ENCODE results near the gene LRP11. TPM values are rescaled to one million over a fixed set of nuclear protein-coding genes. Genes with fewer than 3 reads are reported as not detected.
A peak's percentile ranks its signal among the peaks of the same experiment; 100 is the strongest.
"Not testable (repeated sequence)": the region's sequence is repeated elsewhere in the genome, so short reads cannot be mapped to it uniquely, and the experiment has no call there.

The LRP11 gene
- total RNA-seq, 1 donor from 2014 or later: 59.6 TPM

DNA sequence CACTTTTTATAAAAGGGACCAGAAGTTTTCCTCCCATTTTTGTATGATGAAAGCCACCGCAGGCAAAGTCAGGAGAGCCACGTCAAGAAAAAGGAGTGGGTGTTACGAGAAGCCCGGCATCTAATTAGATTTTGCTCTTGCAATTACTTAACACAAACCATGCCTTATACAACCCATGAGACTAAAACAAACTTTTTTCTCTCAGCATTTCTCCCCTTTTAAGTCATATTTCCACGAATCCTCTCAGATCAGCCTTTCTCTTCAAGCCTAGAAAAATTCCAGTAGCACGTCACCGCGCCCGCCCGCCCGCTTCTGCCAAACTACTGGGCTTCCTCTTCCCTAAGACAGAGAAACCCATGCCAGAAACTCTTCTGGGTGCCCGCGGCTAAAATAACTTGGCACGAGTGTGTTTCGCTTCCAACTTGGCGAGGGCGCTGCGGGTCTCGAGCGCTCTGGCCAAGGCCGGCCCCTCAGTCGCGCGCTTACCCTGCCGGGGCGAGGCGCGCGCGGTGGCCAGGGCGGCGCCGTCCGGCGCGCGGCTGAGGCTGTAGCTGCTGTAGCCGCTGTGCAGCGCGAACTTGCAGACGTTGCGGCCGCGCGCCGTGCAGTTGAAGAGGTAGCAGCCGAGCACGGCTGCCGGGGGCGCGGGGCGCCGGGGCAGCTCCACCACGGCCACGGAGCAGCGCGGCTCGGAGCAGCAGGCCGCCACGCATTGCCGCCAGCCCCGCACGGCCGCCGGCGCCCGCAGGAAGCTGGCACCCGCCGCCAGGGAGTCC lies 1.0 kb downstream of the LRP11 start:
- H3K9me3 Mint-ChIP-seq (ENCODE audit: unreplicated experiment): no peaks in the 10 kb centered on the region
- peak overlapping the region; percentile 90 for H3K4me3 Mint-ChIP-seq (ENCODE audit: unreplicated experiment)
- DNase-seq (ENCODE audit: extremely low spot score, unreplicated experiment): peak; percentile 95
- peak overlapping the region; percentile 99 for H3K27ac Mint-ChIP-seq (ENCODE audit: unreplicated experiment)
- H3K4me1 Mint-ChIP-seq (ENCODE audit: unreplicated experiment): peaks cover 55% of the 10 kb centered on the region
- peaks cover 2% of the 10 kb centered on the region for H3K36me3 Mint-ChIP-seq (ENCODE audit: unreplicated experiment)
- TF ChIP-seq CTCF (IDR thresholded peaks at IDR 0.05): peak; percentile 5
- H3K27me3 Mint-ChIP-seq (ENCODE audit: unreplicated experiment): no peaks in the 10 kb centered on the region

- H3K27ac Mint-ChIP-seq (ENCODE audit: unreplicated experiment): peak overlapping the region; percentile 99
- not testable (repeated sequence) for H3K9me3 Mint-ChIP-seq (ENCODE audit: unreplicated experiment)
Measured at GRCh38 chr6:149862424-149862738, 1.8 kb downstream of the LRP11 start.

DNA sequence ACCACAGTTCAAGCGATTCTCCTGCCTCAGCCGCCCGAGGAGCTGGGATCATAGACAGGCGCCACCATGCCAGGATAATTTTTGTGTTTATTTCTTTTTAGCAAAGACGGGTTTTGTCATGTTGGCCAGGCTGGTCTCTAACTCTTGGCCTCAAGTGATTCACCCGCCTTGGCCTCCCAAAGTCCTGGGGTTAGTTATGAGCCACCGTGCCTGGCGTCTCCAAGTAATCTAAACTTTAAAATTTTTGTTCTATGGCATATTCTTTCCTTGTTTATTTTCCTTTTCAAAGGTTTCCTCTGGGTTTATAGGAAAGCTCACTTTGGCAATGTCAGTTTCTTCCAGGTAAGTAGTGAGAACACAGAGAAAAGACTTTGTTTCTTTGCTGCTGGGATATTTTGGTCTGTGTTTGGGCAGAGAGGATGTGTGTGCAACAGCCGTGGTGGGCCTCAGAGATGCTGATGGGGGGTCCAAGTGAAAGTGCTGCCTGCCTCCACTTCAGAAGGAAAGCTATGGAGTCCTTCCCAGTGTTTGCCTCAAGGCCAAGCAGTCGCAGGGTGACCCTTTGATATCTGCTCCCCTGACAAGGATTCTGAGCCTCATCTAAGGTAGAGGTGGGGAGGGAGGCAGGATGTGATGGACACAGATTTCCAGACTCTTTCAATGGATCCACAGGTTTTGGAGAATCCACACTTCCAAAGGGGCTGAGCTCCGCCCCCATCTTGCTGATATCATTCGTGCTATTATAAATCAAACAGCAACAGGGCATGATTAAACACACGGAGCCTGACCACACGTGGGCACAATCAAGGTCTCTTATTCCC lies 2.3 kb downstream of the LRP11 start:
- H3K27ac Mint-ChIP-seq (ENCODE audit: unreplicated experiment): peak overlapping the region; percentile 99
- no peaks in the 10 kb centered on the region for H3K9me3 Mint-ChIP-seq (ENCODE audit: unreplicated experiment)
- H3K27me3 Mint-ChIP-seq (ENCODE audit: unreplicated experiment): no peaks in the 10 kb centered on the region
- no peak for TF ChIP-seq CTCF (IDR thresholded peaks at IDR 0.05)
- H3K4me1 Mint-ChIP-seq (ENCODE audit: unreplicated experiment): peaks cover 67% of the 10 kb centered on the region
- H3K36me3 Mint-ChIP-seq (ENCODE audit: unreplicated experiment): peaks cover 2% of the 10 kb centered on the region
- H3K4me3 Mint-ChIP-seq (ENCODE audit: unreplicated experiment): peak overlapping the region; percentile 90
- no peak for DNase-seq (ENCODE audit: extremely low spot score, unreplicated experiment)

More at GRCh38 chr6:149862424-149862738, 1.8 kb downstream of the LRP11 start:
- H3K27me3 Mint-ChIP-seq (ENCODE audit: unreplicated experiment); H3K36me3 Mint-ChIP-seq (ENCODE audit: unreplicated experiment); DNase-seq (ENCODE audit: extremely low spot score, unreplicated experiment): not testable (repeated sequence)
- Mint-ChIP-seq H3K4me3 (ENCODE audit: unreplicated experiment) (peak overlapping the region; percentile 90), H3K4me1 (ENCODE audit: unreplicated experiment) (peaks cover 61% of the 10 kb centered on the region)

DNA sequence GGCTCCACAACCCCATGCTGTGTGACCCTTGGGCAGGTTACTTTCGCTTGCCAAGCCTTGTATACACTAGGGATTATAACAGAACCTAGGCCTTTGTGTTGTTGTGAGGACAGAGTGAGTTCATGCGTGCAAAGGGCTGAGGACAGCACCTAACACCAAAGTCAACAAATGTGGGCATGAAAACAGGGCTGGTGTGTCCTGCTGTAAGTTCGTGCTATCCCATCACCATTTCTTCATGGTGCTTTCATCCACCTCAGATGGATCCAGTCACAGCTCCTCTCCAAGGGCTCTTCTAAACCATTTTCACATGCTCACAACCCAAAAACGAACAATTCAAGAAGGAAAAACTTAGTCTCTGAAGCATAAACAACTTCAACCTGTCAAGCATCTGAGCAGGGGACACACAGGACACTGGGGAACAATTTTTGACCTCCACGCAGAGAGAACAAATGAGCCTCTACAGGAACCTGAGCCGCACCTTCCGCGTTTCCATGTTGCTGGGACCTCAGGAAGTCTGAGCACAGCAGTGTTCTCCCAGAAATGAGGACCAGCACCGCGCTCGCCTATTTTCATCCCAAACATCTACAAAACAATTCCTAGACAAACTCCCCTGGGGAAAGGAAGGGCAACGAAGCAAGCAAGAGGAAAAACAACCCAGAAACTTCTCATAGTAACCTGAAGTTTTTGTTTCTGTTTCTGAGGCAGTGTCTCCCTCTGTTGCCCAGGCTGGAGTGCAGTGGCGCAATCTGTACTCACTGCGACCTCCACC lies 3.1 kb downstream of the LRP11 start:
- TF ChIP-seq CTCF (IDR thresholded peaks at IDR 0.05): peak; percentile 39
- no peak for DNase-seq (ENCODE audit: extremely low spot score, unreplicated experiment)
- no peaks in the 10 kb centered on the region for H3K9me3 Mint-ChIP-seq (ENCODE audit: unreplicated experiment)
- peak overlapping the region; percentile 99 for H3K27ac Mint-ChIP-seq (ENCODE audit: unreplicated experiment)
- H3K27me3 Mint-ChIP-seq (ENCODE audit: unreplicated experiment): no peaks in the 10 kb centered on the region
- peak overlapping the region; percentile 90 for H3K4me3 Mint-ChIP-seq (ENCODE audit: unreplicated experiment)
- H3K36me3 Mint-ChIP-seq (ENCODE audit: unreplicated experiment): peaks cover 2% of the 10 kb centered on the region
- peaks cover 75% of the 10 kb centered on the region for H3K4me1 Mint-ChIP-seq (ENCODE audit: unreplicated experiment)

DNA sequence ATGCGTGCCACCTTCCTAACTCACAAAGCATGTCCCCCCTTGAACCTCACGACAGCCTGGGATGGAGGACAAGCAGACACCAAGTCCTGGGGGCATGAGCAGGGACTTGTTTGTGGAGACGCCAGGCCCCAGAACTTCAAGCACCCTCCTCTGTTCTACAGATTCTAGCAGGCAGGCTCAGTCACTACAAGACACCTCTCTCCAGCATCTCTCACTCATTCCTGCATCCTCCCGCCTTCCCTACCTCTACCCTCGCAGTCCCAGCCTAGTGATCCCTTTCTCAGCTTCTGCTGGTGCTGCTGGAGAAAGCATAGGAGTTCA lies 3.7 kb downstream of the LRP11 start:
- Mint-ChIP-seq H3K9me3 (ENCODE audit: unreplicated experiment) (no peaks in the 10 kb centered on the region), H3K27me3 (ENCODE audit: unreplicated experiment) (no peaks in the 10 kb centered on the region), H3K27ac (ENCODE audit: unreplicated experiment) (peak overlapping the region; percentile 99), H3K4me3 (ENCODE audit: unreplicated experiment) (peak overlapping the region; percentile 90), H3K36me3 (ENCODE audit: unreplicated experiment) (peaks cover 2% of the 10 kb centered on the region), H3K4me1 (ENCODE audit: unreplicated experiment) (peaks cover 80% of the 10 kb centered on the region)
- no peak for DNase-seq (ENCODE audit: extremely low spot score, unreplicated experiment)
- TF ChIP-seq CTCF (IDR thresholded peaks at IDR 0.05): no peak

Data from osteocyte (in vitro differentiated cells).